Suprapubic skin (tissue), 3 donors: Measurements from ENCODE around the gene SERTAD2.

Experiments
- CTCF ChIP-seq, 2 donors: fragments of 200-600 bp in 1 of 2; fragments of 450-650 bp in 1 of 2; sonication (generic) in 1 of 2; IDR thresholded peaks; one replicate each; pipeline ENCODE4 v1.5.1; 2016 to 2019; ENCODE audit warnings: antibody characterized with exemption in 2 of 2, mild to moderate bottlenecking in 1 of 2, moderate library complexity in 1 of 2
- EP300 ChIP-seq: sonication (generic); formaldehyde crosslinking; IDR thresholded peaks from one replicate; pipeline ENCODE4 v1.6.1; 2017; ENCODE audit warnings: antibody characterized with exemption
- POLR2A ChIP-seq, 2 donors: fragments of 450-650 bp; IDR thresholded peaks; one replicate each; pipeline ENCODE4 v1.6.1; 2017; ENCODE audit warnings: antibody characterized with exemption in 2 of 2, mild to moderate bottlenecking in 2 of 2, moderate library complexity in 2 of 2

GRCh38 chr2:64669288-64669687, 15.6 kb upstream of the SERTAD2 start:
- TF ChIP-seq CTCF (IDR thresholded peaks at IDR 0.05) (no peak), POLR2A (IDR thresholded peaks at IDR 0.05) (no peak), EP300 (no peak)
